ENCODE results near the gene RUBCNL.

RUBCNL gene

DNA sequence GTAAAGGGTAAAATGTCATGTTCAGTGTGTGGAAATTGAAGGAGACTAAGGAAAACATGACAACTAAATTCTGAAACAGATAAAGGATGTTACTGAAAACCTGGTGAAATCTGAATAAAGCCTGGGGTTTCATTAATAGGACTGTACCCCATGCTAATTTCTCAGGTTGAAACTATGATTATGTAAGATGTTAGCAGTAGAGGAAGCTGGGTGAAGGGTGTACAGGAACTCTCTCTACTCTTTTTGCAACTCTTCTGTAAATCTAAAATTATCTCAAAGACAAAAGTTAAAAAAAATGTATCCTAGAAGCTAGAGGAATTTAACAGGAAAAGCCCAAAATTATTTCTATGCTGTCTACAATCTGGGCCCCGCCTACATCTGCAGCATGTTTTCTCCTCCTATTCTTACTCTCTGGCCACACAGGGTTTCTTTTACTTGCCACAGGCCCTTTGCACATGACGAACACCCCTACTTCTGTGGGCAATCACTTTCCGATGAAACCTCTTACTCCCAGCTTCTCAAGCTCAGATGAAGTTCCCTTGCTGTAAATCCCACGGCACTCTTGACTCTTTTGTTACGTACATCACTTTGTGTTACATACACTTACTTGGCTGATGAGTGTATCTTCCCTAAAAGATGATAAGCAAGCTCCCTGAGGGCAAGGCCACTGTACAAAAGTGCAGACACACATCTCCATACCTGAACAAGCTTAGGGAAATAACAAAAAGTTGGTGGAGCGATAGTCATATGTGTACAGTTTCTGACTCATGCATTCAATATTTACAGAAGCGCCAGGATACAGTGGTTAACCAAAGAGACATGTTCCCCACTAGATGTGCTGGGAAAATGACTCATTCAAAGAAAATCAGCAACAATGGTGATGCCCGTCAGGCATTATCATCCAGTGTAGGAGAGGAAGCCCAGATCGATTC is 32.6 kb downstream of the RUBCNL start:
- TF ChIP-seq, protein P1, sequence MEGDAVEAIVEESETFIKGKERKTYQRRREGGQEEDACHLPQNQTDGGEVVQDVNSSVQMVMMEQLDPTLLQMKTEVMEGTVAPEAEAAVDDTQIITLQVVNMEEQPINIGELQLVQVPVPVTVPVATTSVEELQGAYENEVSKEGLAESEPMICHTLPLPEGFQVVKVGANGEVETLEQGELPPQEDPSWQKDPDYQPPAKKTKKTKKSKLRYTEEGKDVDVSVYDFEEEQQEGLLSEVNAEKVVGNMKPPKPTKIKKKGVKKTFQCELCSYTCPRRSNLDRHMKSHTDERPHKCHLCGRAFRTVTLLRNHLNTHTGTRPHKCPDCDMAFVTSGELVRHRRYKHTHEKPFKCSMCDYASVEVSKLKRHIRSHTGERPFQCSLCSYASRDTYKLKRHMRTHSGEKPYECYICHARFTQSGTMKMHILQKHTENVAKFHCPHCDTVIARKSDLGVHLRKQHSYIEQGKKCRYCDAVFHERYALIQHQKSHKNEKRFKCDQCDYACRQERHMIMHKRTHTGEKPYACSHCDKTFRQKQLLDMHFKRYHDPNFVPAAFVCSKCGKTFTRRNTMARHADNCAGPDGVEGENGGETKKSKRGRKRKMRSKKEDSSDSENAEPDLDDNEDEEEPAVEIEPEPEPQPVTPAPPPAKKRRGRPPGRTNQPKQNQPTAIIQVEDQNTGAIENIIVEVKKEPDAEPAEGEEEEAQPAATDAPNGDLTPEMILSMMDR (IDR thresholded peaks at IDR 0.05; ENCODE audit: low read depth, low read length, missing control alignments) = no peak
- peak; percentile 94 for DNase-seq (ENCODE audit: low read depth)
- H3K4me3 ChIP-seq (ENCODE audit: low read depth, low read length) = no peak overlapping the region
- in situ Hi-C loops (cut with HindIII; ENCODE audit: low sequenced_read_pairs) = no loop called here

DNA sequence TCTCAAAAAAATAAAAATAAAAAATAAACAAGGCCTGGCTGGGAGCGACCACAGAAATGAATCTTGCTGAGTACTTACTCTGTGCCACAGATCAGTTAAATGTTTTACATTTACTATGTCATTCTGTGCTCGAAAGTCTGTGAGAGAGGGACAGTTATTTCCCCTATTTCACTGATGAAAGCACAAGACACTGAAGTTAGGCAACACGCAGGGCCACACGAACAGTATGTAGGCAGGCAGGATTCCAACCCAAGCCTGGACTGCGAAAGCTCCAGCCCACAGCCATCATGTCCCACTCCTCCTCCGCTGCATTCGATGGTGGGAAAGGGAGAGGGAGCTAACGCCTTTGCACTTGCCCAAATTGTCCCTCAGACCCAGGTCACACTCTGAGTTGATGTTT is 34.2 kb downstream of the RUBCNL start:
- in situ Hi-C loops (cut with HindIII; ENCODE audit: low sequenced_read_pairs) = no loop called here
- DNase-seq (ENCODE audit: low read depth) = no peak
- TF ChIP-seq, protein P1 (IDR thresholded peaks at IDR 0.05; ENCODE audit: low read depth, low read length, missing control alignments) = no peak
- no peak overlapping the region for H3K4me3 ChIP-seq (ENCODE audit: low read depth, low read length)

DNA sequence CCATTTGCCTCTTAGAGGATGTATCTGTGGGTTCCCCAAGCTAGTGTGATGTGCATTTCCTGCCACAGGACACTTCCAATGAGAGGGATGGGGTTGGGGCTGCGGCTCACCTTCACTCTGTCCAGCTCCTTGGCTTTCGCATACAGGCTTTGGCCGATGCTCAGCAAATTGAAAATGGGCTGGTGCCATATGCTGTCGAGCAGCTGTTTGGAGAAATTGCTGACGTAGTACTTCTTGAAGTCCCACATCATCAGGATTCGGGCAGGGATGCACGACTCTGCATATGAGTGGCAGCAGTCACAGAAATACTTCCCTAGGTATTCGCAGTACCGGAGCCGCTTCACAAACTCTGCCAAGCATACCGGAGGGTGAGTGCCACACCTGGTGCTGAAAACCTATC is 37.0 kb downstream of the RUBCNL start:
- in situ Hi-C loops (cut with HindIII; ENCODE audit: low sequenced_read_pairs) = no loop called here
- no peak for DNase-seq (ENCODE audit: low read depth)
- no peak overlapping the region for H3K4me3 ChIP-seq (ENCODE audit: low read depth, low read length)
- TF ChIP-seq, protein P1 (IDR thresholded peaks at IDR 0.05; ENCODE audit: low read depth, low read length, missing control alignments) = no peak

DNA sequence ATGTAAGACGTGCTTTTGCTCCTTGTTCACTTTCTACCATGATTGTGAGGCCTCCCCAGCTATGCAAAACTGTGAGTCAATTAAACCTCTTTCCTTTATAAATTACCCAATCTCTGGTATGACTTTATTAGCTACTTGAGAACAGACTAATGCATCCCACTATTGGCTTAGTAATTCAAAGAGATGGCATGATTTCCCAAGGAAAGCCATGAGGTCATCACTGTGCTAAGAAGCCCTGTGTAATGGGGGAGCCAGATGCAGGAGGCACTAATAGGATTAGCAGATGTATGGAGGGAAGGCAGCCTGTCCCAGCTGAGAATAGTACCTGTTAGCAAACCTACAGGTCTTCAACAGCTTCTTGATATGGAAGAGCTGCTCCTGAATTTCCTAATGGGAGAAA is 38.1 kb downstream of the RUBCNL start:
- no peak overlapping the region for H3K4me3 ChIP-seq (ENCODE audit: low read depth, low read length)
- TF ChIP-seq, protein P1 (IDR thresholded peaks at IDR 0.05; ENCODE audit: low read depth, low read length, missing control alignments) = no peak
- in situ Hi-C loops (cut with HindIII; ENCODE audit: low sequenced_read_pairs) = no loop called here
- no peak for DNase-seq (ENCODE audit: low read depth)

DNA sequence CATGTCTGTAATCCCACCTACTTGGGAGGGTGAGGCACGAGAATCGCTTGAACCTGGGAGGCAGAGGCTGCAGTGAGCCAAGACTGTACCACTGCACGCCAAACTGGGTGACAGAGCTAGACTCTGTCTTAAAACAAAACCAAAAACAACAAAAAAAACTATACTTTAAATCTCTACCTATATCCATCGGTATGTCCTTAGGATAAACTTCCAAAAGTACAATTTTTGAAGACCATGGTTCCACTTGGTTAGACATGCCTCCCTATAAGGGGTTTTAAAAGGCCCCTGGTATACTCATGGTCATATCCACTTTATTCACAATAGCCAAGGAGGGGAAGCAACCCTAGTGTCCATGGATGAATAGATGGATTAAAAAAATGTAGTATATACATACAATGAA is 39.8 kb downstream of the RUBCNL start:
- in situ Hi-C loops (cut with HindIII; ENCODE audit: low sequenced_read_pairs) = no loop called here
- TF ChIP-seq, protein P1 (IDR thresholded peaks at IDR 0.05; ENCODE audit: low read depth, low read length, missing control alignments) = no peak
- no peak for DNase-seq (ENCODE audit: low read depth)

DNA sequence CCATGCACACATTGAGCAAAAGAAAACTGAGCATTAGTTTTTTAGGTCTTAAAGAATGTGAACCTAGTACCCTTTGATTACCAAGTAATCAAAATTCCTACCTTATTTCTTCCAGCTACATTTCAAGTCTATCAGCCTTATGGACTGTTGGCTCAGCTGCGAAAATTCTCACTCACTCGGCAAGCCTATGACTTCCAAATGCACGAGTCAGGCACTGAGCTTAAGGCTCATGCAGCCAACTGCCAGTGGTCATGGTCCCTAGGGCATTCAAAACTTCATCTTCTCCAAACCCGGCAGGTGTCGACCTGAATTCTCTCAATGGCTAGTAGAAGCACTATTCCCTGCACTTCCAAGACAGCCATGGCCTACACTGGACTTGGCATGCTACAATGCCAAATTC is 41.2 kb downstream of the RUBCNL start:
- in situ Hi-C loops (cut with HindIII; ENCODE audit: low sequenced_read_pairs) = no loop called here
- TF ChIP-seq, protein P1 (IDR thresholded peaks at IDR 0.05; ENCODE audit: low read depth, low read length, missing control alignments) = no peak
- H3K4me3 ChIP-seq (ENCODE audit: low read depth, low read length) = no peak overlapping the region
- no peak for DNase-seq (ENCODE audit: low read depth)

More for the DNA sequence above, 39.8 kb downstream of the RUBCNL start:
- H3K4me3 ChIP-seq (ENCODE audit: low read depth, low read length) = no peak overlapping the region
